ENCODE measurements around the gene CHST14.

CHST14 gene

GRCh38 chr15:40498891-40499290 lies 28.1 kb downstream of the CHST14 start:
- H3K27me3 ChIP-seq (ENCODE audit: insufficient read depth, low read length) = peaks cover 4% of the 10 kb centered on the region
- H3K36me3 ChIP-seq (ENCODE audit: insufficient read depth, low read length) = no peaks in the 10 kb centered on the region
- no peak overlapping the region for H2AFZ ChIP-seq (ENCODE audit: low read depth, low read length)
- H3K4me3 ChIP-seq (ENCODE audit: low read length) = no peak overlapping the region
- no peaks in the 10 kb centered on the region for H3K9me3 ChIP-seq (ENCODE audit: low read length)
- H3K4me1 ChIP-seq (ENCODE audit: insufficient read depth, low read length) = peaks cover 13% of the 10 kb centered on the region

GRCh38 chr15:40499931-40500330 lies 29.1 kb downstream of the CHST14 start:
- peaks cover 4% of the 10 kb centered on the region for H3K27me3 ChIP-seq (ENCODE audit: insufficient read depth, low read length)
- no peak overlapping the region for H3K4me3 ChIP-seq (ENCODE audit: low read length)
- peaks cover 5% of the 10 kb centered on the region for H3K4me1 ChIP-seq (ENCODE audit: insufficient read depth, low read length)
- no peak overlapping the region for H2AFZ ChIP-seq (ENCODE audit: low read depth, low read length)
- no peaks in the 10 kb centered on the region for H3K9me3 ChIP-seq (ENCODE audit: low read length)
- no peaks in the 10 kb centered on the region for H3K36me3 ChIP-seq (ENCODE audit: insufficient read depth, low read length)

- H3K36me3 ChIP-seq (ENCODE audit: insufficient read depth, low read length) = no peaks in the 10 kb centered on the region
- H3K4me3 ChIP-seq (ENCODE audit: low read length) = no peak overlapping the region
- no peaks in the 10 kb centered on the region for H3K9me3 ChIP-seq (ENCODE audit: low read length)
- H2AFZ ChIP-seq (ENCODE audit: low read depth, low read length) = no peak overlapping the region
- peaks cover 4% of the 10 kb centered on the region for H3K27me3 ChIP-seq (ENCODE audit: insufficient read depth, low read length)
- H3K4me1 ChIP-seq (ENCODE audit: insufficient read depth, low read length) = peaks cover 5% of the 10 kb centered on the region
Observed at GRCh38 chr15:40500568-40501330, 30.0 kb downstream of the CHST14 start.

GRCh38 chr15:40501487-40501886 lies 30.7 kb downstream of the CHST14 start:
- Histone ChIP-seq H2AFZ (ENCODE audit: low read depth, low read length) (no peak overlapping the region), H3K4me3 (ENCODE audit: low read length) (no peak overlapping the region), H3K4me1 (ENCODE audit: insufficient read depth, low read length) (peaks cover 5% of the 10 kb centered on the region), H3K27me3 (ENCODE audit: insufficient read depth, low read length) (peaks cover 4% of the 10 kb centered on the region), H3K36me3 (ENCODE audit: insufficient read depth, low read length) (no peaks in the 10 kb centered on the region), H3K9me3 (ENCODE audit: low read length) (no peaks in the 10 kb centered on the region)

- peak overlapping the region; percentile 25 for H3K4me3 ChIP-seq (ENCODE audit: low read length)
- H2AFZ ChIP-seq (ENCODE audit: low read depth, low read length) = peak overlapping the region; percentile 50
- H3K36me3 ChIP-seq (ENCODE audit: insufficient read depth, low read length) = no peaks in the 10 kb centered on the region
- no peaks in the 10 kb centered on the region for H3K9me3 ChIP-seq (ENCODE audit: low read length)
- H3K27me3 ChIP-seq (ENCODE audit: insufficient read depth, low read length) = peaks cover under 1% of the 10 kb centered on the region
- peaks cover 2% of the 10 kb centered on the region for H3K4me1 ChIP-seq (ENCODE audit: insufficient read depth, low read length)
Observed at GRCh38 chr15:40506964-40507571, 36.3 kb downstream of the CHST14 start.

- Histone ChIP-seq H2AFZ (ENCODE audit: low read depth, low read length) (no peak overlapping the region), H3K27me3 (ENCODE audit: insufficient read depth, low read length) (peaks cover 7% of the 10 kb centered on the region), H3K4me1 (ENCODE audit: insufficient read depth, low read length) (peaks cover 2% of the 10 kb centered on the region), H3K36me3 (ENCODE audit: insufficient read depth, low read length) (no peaks in the 10 kb centered on the region), H3K9me3 (ENCODE audit: low read length) (no peaks in the 10 kb centered on the region), H3K4me3 (ENCODE audit: low read length) (no peak overlapping the region)
Observed at GRCh38 chr15:40508216-40508615, 37.4 kb downstream of the CHST14 start.

GRCh38 chr15:40510201-40510600 lies 39.4 kb downstream of the CHST14 start:
- Histone ChIP-seq H3K27me3 (ENCODE audit: insufficient read depth, low read length) (peaks cover 7% of the 10 kb centered on the region), H3K4me1 (ENCODE audit: insufficient read depth, low read length) (peaks cover 2% of the 10 kb centered on the region), H2AFZ (ENCODE audit: low read depth, low read length) (no peak overlapping the region)

GRCh38 chr15:40511093-40511471 lies 40.3 kb downstream of the CHST14 start:
- Histone ChIP-seq H3K36me3 (ENCODE audit: insufficient read depth, low read length) (no peaks in the 10 kb centered on the region), H3K9me3 (ENCODE audit: low read length) (no peaks in the 10 kb centered on the region), H3K4me3 (ENCODE audit: low read length) (peak overlapping the region; percentile 27), H3K27me3 (ENCODE audit: insufficient read depth, low read length) (peaks cover 7% of the 10 kb centered on the region), H2AFZ (ENCODE audit: low read depth, low read length) (no peak overlapping the region), H3K4me1 (ENCODE audit: insufficient read depth, low read length) (peaks cover 2% of the 10 kb centered on the region)

More at GRCh38 chr15:40510201-40510600, 39.4 kb downstream of the CHST14 start:
- Histone ChIP-seq H3K4me3 (ENCODE audit: low read length) (no peak overlapping the region), H3K36me3 (ENCODE audit: insufficient read depth, low read length) (no peaks in the 10 kb centered on the region), H3K9me3 (ENCODE audit: low read length) (no peaks in the 10 kb centered on the region)

GRCh38 chr15:40511472-40512133 lies 40.8 kb downstream of the CHST14 start:
- Histone ChIP-seq H3K27me3 (ENCODE audit: insufficient read depth, low read length) (peaks cover 7% of the 10 kb centered on the region), H3K9me3 (ENCODE audit: low read length) (no peaks in the 10 kb centered on the region), H3K4me3 (ENCODE audit: low read length) (peak overlapping the region; percentile 27), H2AFZ (ENCODE audit: low read depth, low read length) (no peak overlapping the region), H3K36me3 (ENCODE audit: insufficient read depth, low read length) (no peaks in the 10 kb centered on the region), H3K4me1 (ENCODE audit: insufficient read depth, low read length) (peaks cover 2% of the 10 kb centered on the region)

- H3K4me1 ChIP-seq (ENCODE audit: insufficient read depth, low read length) = peaks cover 2% of the 10 kb centered on the region
- H2AFZ ChIP-seq (ENCODE audit: low read depth, low read length) = no peak overlapping the region
- no peaks in the 10 kb centered on the region for H3K9me3 ChIP-seq (ENCODE audit: low read length)
- no peaks in the 10 kb centered on the region for H3K36me3 ChIP-seq (ENCODE audit: insufficient read depth, low read length)
- H3K27me3 ChIP-seq (ENCODE audit: insufficient read depth, low read length) = peaks cover 7% of the 10 kb centered on the region
- no peak overlapping the region for H3K4me3 ChIP-seq (ENCODE audit: low read length)
Observed at GRCh38 chr15:40512440-40512839, 41.7 kb downstream of the CHST14 start.

- Histone ChIP-seq H3K27me3 (ENCODE audit: insufficient read depth, low read length) (peaks cover 7% of the 10 kb centered on the region), H3K4me3 (ENCODE audit: low read length) (no peak overlapping the region), H2AFZ (ENCODE audit: low read depth, low read length) (no peak overlapping the region), H3K4me1 (ENCODE audit: insufficient read depth, low read length) (peaks cover 2% of the 10 kb centered on the region), H3K9me3 (ENCODE audit: low read length) (no peaks in the 10 kb centered on the region), H3K36me3 (ENCODE audit: insufficient read depth, low read length) (no peaks in the 10 kb centered on the region)
Observed at GRCh38 chr15:40513609-40514008, 42.8 kb downstream of the CHST14 start.

- Histone ChIP-seq H2AFZ (ENCODE audit: low read depth, low read length) (no peak overlapping the region), H3K36me3 (ENCODE audit: insufficient read depth, low read length) (no peaks in the 10 kb centered on the region), H3K4me3 (ENCODE audit: low read length) (no peak overlapping the region), H3K9me3 (ENCODE audit: low read length) (no peaks in the 10 kb centered on the region), H3K27me3 (ENCODE audit: insufficient read depth, low read length) (peaks cover 7% of the 10 kb centered on the region), H3K4me1 (ENCODE audit: insufficient read depth, low read length) (no peaks in the 10 kb centered on the region)
Observed at GRCh38 chr15:40516322-40516721, 45.5 kb downstream of the CHST14 start.
